HepG2 (cell line): ENCODE data around the gene BTBD19. TPM values are rescaled to one million over a fixed set of nuclear protein-coding genes. Genes with fewer than 3 reads are reported as not detected.

Source experiments
- ATF5 ChIP-seq: sonication (generic); formaldehyde crosslinking; IDR thresholded peaks from 2 replicates; pipeline ENCODE4 v1.4.0; 2020; ENCODE audit warnings: mild to moderate bottlenecking, low read depth, missing genetic modification reagents
- FOXO1 ChIP-seq: sonication (generic); formaldehyde crosslinking; IDR thresholded peaks from 2 replicates; pipeline ENCODE4 v1.4.0; 2020; ENCODE audit warnings: missing genetic modification reagents
- GLI4 ChIP-seq: sonication (generic); formaldehyde crosslinking; IDR thresholded peaks from 2 replicates; pipeline ENCODE4 v1.5.1; 2020; ENCODE audit warnings: missing genetic modification reagents, mild to moderate bottlenecking, moderate library complexity, borderline replicate concordance
- HNF1B ChIP-seq: sonication (generic); formaldehyde crosslinking; IDR thresholded peaks from 2 replicates; pipeline ENCODE4 v1.5.1; 2020; ENCODE audit warnings: mild to moderate bottlenecking, moderate library complexity, missing genetic modification reagents
- LRRFIP1 ChIP-seq: sonication (generic); formaldehyde crosslinking; conservative IDR thresholded peaks from 2 replicates; pipeline ENCODE4 v1.4.0; 2020; ENCODE audit warnings: missing genetic modification reagents
- MXI1 ChIP-seq: IDR thresholded peaks from 3 replicates; pipeline ENCODE4 v1.6.1; 2012; ENCODE audit warnings: low read depth, low read length, inconsistent platforms, borderline replicate concordance
- MZF1 ChIP-seq: sonication (generic); formaldehyde crosslinking; IDR thresholded peaks from 2 replicates; pipeline ENCODE4 v1.8.1; 2023; ENCODE audit warnings: mild to moderate bottlenecking, missing genetic modification reagents, borderline replicate concordance
- NONO ChIP-seq, 2 experiments: fragments of 450-650 bp in 1 of 2; sonication (generic) in 1 of 2; formaldehyde crosslinking in 1 of 2; IDR thresholded peaks in 1 of 2; conservative IDR thresholded peaks in 1 of 2; 2 replicates each; pipeline versions ENCODE4 v1.6.1 to v1.8.0; 2017 to 2022; ENCODE audit warnings: mild to moderate bottlenecking in 1 of 2, missing genetic modification reagents in 1 of 2, moderate library complexity in 1 of 2
- PRPF4 ChIP-seq: fragments of 200-400 bp; formaldehyde crosslinking; IDR thresholded peaks from 2 replicates; pipeline ENCODE4 v1.6.1; 2016; ENCODE audit warnings: low read length, low read depth; ENCODE audit not compliant: poor library complexity, severe bottlenecking
- TBX2 ChIP-seq: sonication (generic); formaldehyde crosslinking; IDR thresholded peaks from 2 replicates; pipeline ENCODE4 v1.5.0; 2020; ENCODE audit warnings: missing genetic modification reagents, mild to moderate bottlenecking, borderline replicate concordance
- TCF12 ChIP-seq, 2 experiments: fragments of 450-650 bp in 1 of 2; sonication (generic) in 1 of 2; formaldehyde crosslinking in 1 of 2; IDR thresholded peaks; 2 replicates each; pipeline versions ENCODE4 v1.6.1 to v1.8.0; 2017 to 2022; ENCODE audit warnings: antibody characterized with exemption in 1 of 2, mild to moderate bottlenecking in 1 of 2, missing genetic modification reagents in 1 of 2, moderate library complexity in 1 of 2
- THAP9 ChIP-seq: sonication (generic); formaldehyde crosslinking; IDR thresholded peaks from 2 replicates; pipeline ENCODE4; 2020; ENCODE audit warnings: missing genetic modification reagents, mild to moderate bottlenecking, borderline replicate concordance
- TOPORS ChIP-seq: sonication (generic); formaldehyde crosslinking; IDR thresholded peaks from 2 replicates; pipeline ENCODE4 v1.8.0; 2023; ENCODE audit warnings: mild to moderate bottlenecking, missing genetic modification reagents
- YEATS4 ChIP-seq: sonication (generic); formaldehyde crosslinking; IDR thresholded peaks from 2 replicates; pipeline ENCODE4 v1.4.0; 2020; ENCODE audit warnings: missing genetic modification reagents, borderline replicate concordance
- ZMYM3 ChIP-seq: sonication (generic); formaldehyde crosslinking; IDR thresholded peaks from 2 replicates; pipeline ENCODE4 v1.5.1; 2020; ENCODE audit warnings: mild to moderate bottlenecking, missing genetic modification reagents
- ZNF207 ChIP-seq: fragments of 450-650 bp; IDR thresholded peaks from 2 replicates; pipeline ENCODE4 v1.6.1; 2016; ENCODE audit warnings: antibody characterized with exemption, borderline replicate concordance
- ZNF234 ChIP-seq: sonication (generic); formaldehyde crosslinking; conservative IDR thresholded peaks from 2 replicates; pipeline ENCODE4 v1.5.1; 2020; ENCODE audit warnings: mild to moderate bottlenecking, missing genetic modification reagents
- ZNF441 ChIP-seq: sonication (generic); formaldehyde crosslinking; IDR thresholded peaks from 2 replicates; pipeline ENCODE4 v1.7.0; 2021; ENCODE audit warnings: missing genetic modification reagents, borderline replicate concordance
- ZNF672 ChIP-seq: sonication (generic); formaldehyde crosslinking; IDR thresholded peaks from 2 replicates; pipeline ENCODE4 v1.8.1; 2022; ENCODE audit warnings: missing genetic modification reagents
- ZNF768 ChIP-seq: sonication (generic); formaldehyde crosslinking; IDR thresholded peaks from 2 replicates; pipeline ENCODE4 v1.4.0; 2020; ENCODE audit warnings: missing genetic modification reagents
- polyA plus RNA-seq, 8 experiments: library from polyadenylated mRNA; depleted of rRNA in 3 of 8; stranded (reverse) in 7 of 8; unstranded in 1 of 8; fragments of >200 nt; fragmentation: Illumina TruSeq in 4 of 8; extraction: Trizol in 4 of 8; gene quantifications; 2 replicates each; pipeline versions ENCODE4 v1.2.1 to v1.2.3, GENCODE V29; 2011 to 2016; ENCODE audit warnings: low read depth in 4 of 8, missing spikeins in 1 of 8, mixed read lengths in 1 of 8; ENCODE audit not compliant: insufficient read depth in 1 of 8
- total RNA-seq, 5 experiments: library from RNA; depleted of rRNA; stranded (reverse); fragments of >200 nt; fragmentation: Illumina TruSeq; extraction: Trizol; gene quantifications; 2 replicates each; pipeline ENCODE4 v1.2.3, GENCODE V29; 2016; ENCODE audit warnings: low read depth in 1 of 5

Gene BTBD19
- total and polyA plus RNA-seq, 2 of the 13 experiments (the other 11 are each of a cell fraction or from before 2014, with no cell fraction given), result 2.7 to 6.7 TPM

- TF ChIP-seq ZNF441 (CRISPR knock-in tag) (peak; percentile 36; the same call in 1 of the 2 replicates), THAP9 (peak; percentile 58; the same call in 1 of the 2 replicates), GLI4 (CRISPR knock-in tag) (no peak; the same call in 1 of the 2 replicates), LRRFIP1 (CRISPR knock-in tag) (no peak), ZNF234 (CRISPR knock-in tag) (no peak), ATF5 (CRISPR knock-in tag) (peak; percentile 97), TCF12 (IDR thresholded peaks at IDR 0.05) (no peak), TCF12 (CRISPR knock-in tag; IDR thresholded peaks at IDR 0.05) (peak; percentile 11; the same call in 1 of the 2 replicates), ZNF672 (no peak), PRPF4 (no peak), FOXO1 (CRISPR knock-in tag) (peak; percentile 52; the same call in 1 of the 2 replicates), TBX2 (CRISPR knock-in tag) (peak; percentile 88), NONO (IDR thresholded peaks at IDR 0.05) (no peak), NONO (CRISPR knock-in tag; conservative IDR thresholded peaks at IDR 0.05) (peak; percentile 95), MXI1 (peak; percentile 92; the same call in 2 of the 3 replicates), ZNF768 (CRISPR knock-in tag) (peak; percentile 60; the same call in 1 of the 2 replicates), HNF1B (CRISPR knock-in tag) (peak; percentile 93), ZMYM3 (CRISPR knock-in tag) (peak; percentile 52; the same call in 1 of the 2 replicates), MZF1 (CRISPR knock-in tag) (no peak), YEATS4 (CRISPR knock-in tag) (peak; percentile 98), ZNF207 (no peak), TOPORS (CRISPR knock-in tag) (0 out of 2 replicates have a peak, but pooled peaks have one; percentile 41)
Observed at GRCh38 chr1:44799770-44800584, 8.3 kb upstream of the BTBD19 start, which contains the start of gene PLK3 (continued).
